AG09319 (cell line): Measurements from ENCODE around the gene KRTAP4-11.
"Not testable (repeated sequence)": the region's sequence is repeated elsewhere in the genome, so short reads cannot be mapped to it uniquely, and the experiment has no call there.

ENCODE experiments used
- DNase-seq: peaks from one replicate; pipeline ENCODE4 v3.0.0-alpha.2; 2010; ENCODE audit warnings: low read depth; ENCODE audit errors: extremely low read depth
- CTCF ChIP-seq: IDR thresholded peaks from 2 replicates; pipeline ENCODE4 v1.5.1; 2011; ENCODE audit warnings: low read depth, mild to moderate bottlenecking, inconsistent platforms, low read length, moderate library complexity

Gene KRTAP4-11

GRCh38 chr17:41118721-41119120 lies 548 bp upstream of the KRTAP4-11 start:
- DNase-seq: no peak
- no peak for TF ChIP-seq CTCF

GRCh38 chr17:41116297-41116696 lies 1.9 kb downstream of the KRTAP4-11 start:
- no peak for DNase-seq
- TF ChIP-seq CTCF: no peak

GRCh38 chr17:41111151-41111885 lies 6.9 kb downstream of the KRTAP4-11 start:
- TF ChIP-seq CTCF: no peak
- DNase-seq: no peak

GRCh38 chr17:41108728-41109386 lies 9.3 kb downstream of the KRTAP4-11 start:
- DNase-seq: not testable (repeated sequence)

- DNase-seq: no peak
- TF ChIP-seq CTCF: no peak
These were observed 10.2 kb downstream of the KRTAP4-11 start for GRCh38 chr17:41107941-41108450.

GRCh38 chr17:41105347-41105746 lies 12.8 kb downstream of the KRTAP4-11 start, which contains the start of gene KRTAP4-9:
KRTAP4-9 (plus strand) TSS chr17:41105389; CDS start chr17:41105389, 0 bp downstream.
- not testable (repeated sequence) for DNase-seq

GRCh38 chr17:41104386-41105038 lies 13.7 kb downstream of the KRTAP4-11 start:
- not testable (repeated sequence) for DNase-seq

GRCh38 chr17:41103896-41104295 lies 14.3 kb downstream of the KRTAP4-11 start:
- TF ChIP-seq CTCF: no peak
- DNase-seq: no peak
